Upper lobe of left lung (tissue), 6 donors: ENCODE measurements around the gene SLC35E3. TPM values are rescaled to one million over a fixed set of nuclear protein-coding genes. Genes with fewer than 3 reads are reported as not detected.

Experiments
- ATAC-seq, 2 donors: fragments of 200-7000 bp; cut with Tn5 transposase; one replicate each; pipeline ENCODE4 v1.9.1; 2022; ENCODE audit warnings: mild to moderate bottlenecking in 2 of 2, moderate library complexity in 2 of 2; ENCODE audit not compliant: low FRiP score in 2 of 2
- DNase-seq, 2 donors: peaks; one replicate each; pipeline ENCODE4 v3.0.0-alpha.2; 2019 to 2020
- H3K27ac ChIP-seq, 4 donors: fragments of 200-600 bp; sonication (generic); one replicate each; pipeline ENCODE4 v1.5.1; 2016 to 2019
- H3K27me3 ChIP-seq, 4 donors: fragments of 200-600 bp; sonication (generic); one replicate each; pipeline ENCODE4 v1.5.1; 2017 to 2019
- H3K36me3 ChIP-seq, 4 donors: fragments of 200-600 bp; sonication (generic); one replicate each; pipeline ENCODE4 v1.5.1; 2016 to 2019
- H3K4me1 ChIP-seq, 4 donors: fragments of 200-600 bp; sonication (generic); one replicate each; pipeline ENCODE4 v1.5.1; 2018 to 2019
- H3K4me3 ChIP-seq, 4 donors: fragments of 200-600 bp; sonication (generic); one replicate each; pipeline ENCODE4 v1.5.1; 2017 to 2019; ENCODE audit warnings: mild to moderate bottlenecking in 2 of 4, moderate library complexity in 1 of 4
- H3K9me3 ChIP-seq, 4 donors: fragments of 200-600 bp; sonication (generic); one replicate each; pipeline ENCODE4 v1.5.1; 2018 to 2019
- CTCF ChIP-seq, 6 experiments: fragments of 450-650 bp in 4 of 6; fragments of 200-600 bp in 2 of 6; sonication (generic) in 2 of 6; IDR thresholded peaks; one replicate each; pipeline ENCODE4 v1.5.1; 2016 to 2019; ENCODE audit warnings: antibody characterized with exemption in 6 of 6
- EP300 ChIP-seq, 4 donors: sonication (generic); formaldehyde crosslinking; IDR thresholded peaks; one replicate each; pipeline ENCODE4 v1.5.1; 2017; ENCODE audit warnings: antibody characterized with exemption in 4 of 4, control low read depth in 2 of 4
- POLR2A ChIP-seq, 4 donors: fragments of 450-650 bp; IDR thresholded peaks; one replicate each; pipeline ENCODE4 v1.5.1; 2016 to 2017; ENCODE audit warnings: antibody characterized with exemption in 4 of 4, mild to moderate bottlenecking in 2 of 4
- POLR2AphosphoS5 ChIP-seq, 2 donors: sonication (generic); formaldehyde crosslinking; IDR thresholded peaks; one replicate each; pipeline ENCODE4 v1.5.1; 2017; ENCODE audit warnings: antibody characterized with exemption in 2 of 2
- WGBS, 2 donors: methylation state at CpG; one replicate each; pipeline ENCODE4 v1.1.5; 2017 to 2018; 5-methylcytosine and 5-hydroxymethylcytosine counted together
- total RNA-seq, 6 donors: library from RNA; depleted of rRNA in 4 of 6; stranded (reverse); fragments of >200 nt in 4 of 6; gene quantifications; one replicate each; pipeline versions ENCODE4 v1.1.0 to v1.2.1, GENCODE V29; 2016 to 2021
- donor health status: DM: no; HTN: no; CAD: no; lungs with moderate emphysema.
- donor health status: DM: no; HTN: yes; CAD: no; lungs with severe emphysema.

Gene SLC35E3
- total RNA-seq, 6 donors from 2014 or later, result 6.5 to 38.8 (median 15.2) TPM

GRCh38 chr12:68788554-68789143, 42.7 kb downstream of the SLC35E3 start:
- Histone ChIP-seq H3K27ac (peak overlapping the region in 3 of 4 donors; percentile 57 to 85 (median 79)), H3K9me3 (no peaks in the 10 kb centered on the region), H3K36me3 (no peaks in the 10 kb centered on the region), H3K4me3 (no peak overlapping the region), H3K4me1 (peaks cover 11 to 18% (median 12%) of the 10 kb centered on the region in 4 donors), H3K27me3 (no peaks in the 10 kb centered on the region)
- DNase-seq (no peak), ATAC-seq (no peak)
- 87 to 90% methylated on average over 3 of the region's 3 CpGs for WGBS, 2 donors
- TF ChIP-seq POLR2A (IDR thresholded peaks at IDR 0.05) (no peak), CTCF (IDR thresholded peaks at IDR 0.05) (no peak), EP300 (IDR thresholded peaks at IDR 0.05) (no peak), POLR2AphosphoS5 (IDR thresholded peaks at IDR 0.05) (no peak)

GRCh38 chr12:68789144-68789878, 43.3 kb downstream of the SLC35E3 start:
- ATAC-seq (no peak), DNase-seq (no peak)

GRCh38 chr12:68790081-68790951, 44.3 kb downstream of the SLC35E3 start:
- WGBS, 2 donors, result 92 to 97% methylated on average over 13 of the region's 13 CpGs
- no peak overlapping the region for H3K27ac ChIP-seq
- H3K27me3 ChIP-seq, result no peaks in the 10 kb centered on the region
- H3K4me3 ChIP-seq, result no peak overlapping the region
- ATAC-seq (no peak), DNase-seq (no peak)
- H3K36me3 ChIP-seq, result no peaks in the 10 kb centered on the region
- H3K4me1 ChIP-seq, result peaks cover 7 to 18% (median 12%) of the 10 kb centered on the region in 4 donors
- no peak for TF ChIP-seq CTCF (IDR thresholded peaks at IDR 0.05)
- no peak for TF ChIP-seq POLR2AphosphoS5 (IDR thresholded peaks at IDR 0.05)
- TF ChIP-seq POLR2A (IDR thresholded peaks at IDR 0.05), result no peak
- TF ChIP-seq EP300 (IDR thresholded peaks at IDR 0.05), result no peak
- no peaks in the 10 kb centered on the region for H3K9me3 ChIP-seq

More at GRCh38 chr12:68789144-68789878, 43.3 kb downstream of the SLC35E3 start:
- TF ChIP-seq CTCF (IDR thresholded peaks at IDR 0.05) (no peak), POLR2AphosphoS5 (IDR thresholded peaks at IDR 0.05) (no peak), POLR2A (IDR thresholded peaks at IDR 0.05) (no peak), EP300 (IDR thresholded peaks at IDR 0.05) (no peak)
- Histone ChIP-seq H3K4me3 (no peak overlapping the region), H3K36me3 (no peaks in the 10 kb centered on the region), H3K27ac (no peak overlapping the region), H3K27me3 (no peaks in the 10 kb centered on the region), H3K9me3 (no peaks in the 10 kb centered on the region), H3K4me1 (peaks cover 11 to 18% (median 12%) of the 10 kb centered on the region in 4 donors)
- WGBS, 2 donors, result 93 to 95% methylated on average over 14 of the region's 14 CpGs

- H3K27me3 ChIP-seq, result no peaks in the 10 kb centered on the region
- no peak overlapping the region for H3K27ac ChIP-seq
- DNase-seq (no peak), ATAC-seq (no peak)
- 67% methylated on average over 3 of the region's 3 CpGs for WGBS, 2 donors
- H3K4me1 ChIP-seq, result peaks cover 5 to 18% (median 10%) of the 10 kb centered on the region in 4 donors
- H3K36me3 ChIP-seq, result no peaks in the 10 kb centered on the region
- H3K9me3 ChIP-seq, result no peaks in the 10 kb centered on the region
- H3K4me3 ChIP-seq, result no peak overlapping the region
- TF ChIP-seq CTCF (IDR thresholded peaks at IDR 0.05) (no peak), POLR2A (IDR thresholded peaks at IDR 0.05) (no peak), POLR2AphosphoS5 (IDR thresholded peaks at IDR 0.05) (no peak), EP300 (IDR thresholded peaks at IDR 0.05) (no peak)
Measured at GRCh38 chr12:68790952-68791234, 44.9 kb downstream of the SLC35E3 start.
